ENCODE data around the gene VPS11. TPM values are rescaled to one million over a fixed set of nuclear protein-coding genes. Genes with fewer than 3 reads are reported as not detected.

Gene VPS11
- total RNA-seq, 1 experiment from 2014 or later = 13.5 TPM

DNA sequence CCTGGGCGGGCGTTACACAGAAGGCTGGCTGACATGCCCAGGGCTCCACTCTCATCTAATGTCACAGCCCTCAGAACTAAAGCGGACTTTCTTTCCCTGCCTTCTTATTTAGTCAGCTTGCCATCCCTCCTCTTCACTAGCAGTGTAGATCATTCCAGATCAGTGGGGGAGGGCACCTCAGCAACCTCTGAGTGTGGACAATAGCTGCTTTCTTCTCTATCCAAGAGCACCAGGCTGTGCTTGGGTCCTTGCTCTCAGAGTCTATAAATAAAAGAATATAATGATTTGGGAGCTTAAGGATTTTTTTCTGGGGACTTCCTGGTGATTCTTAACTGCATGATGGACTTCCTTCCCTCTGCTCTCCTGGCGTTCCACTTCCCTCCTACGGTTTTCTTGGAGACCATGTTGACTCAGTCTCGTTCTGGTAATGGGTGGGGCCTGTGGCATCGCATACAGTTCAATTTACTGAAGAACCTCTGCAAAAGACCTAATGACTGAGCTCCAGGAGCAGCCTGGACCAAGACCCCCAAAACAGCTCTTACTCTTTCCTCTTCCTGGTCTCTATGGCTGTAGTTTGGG, 14.2 kb downstream of the VPS11 start:
- no peak for DNase-seq (ENCODE audit: low spot score)

DNA sequence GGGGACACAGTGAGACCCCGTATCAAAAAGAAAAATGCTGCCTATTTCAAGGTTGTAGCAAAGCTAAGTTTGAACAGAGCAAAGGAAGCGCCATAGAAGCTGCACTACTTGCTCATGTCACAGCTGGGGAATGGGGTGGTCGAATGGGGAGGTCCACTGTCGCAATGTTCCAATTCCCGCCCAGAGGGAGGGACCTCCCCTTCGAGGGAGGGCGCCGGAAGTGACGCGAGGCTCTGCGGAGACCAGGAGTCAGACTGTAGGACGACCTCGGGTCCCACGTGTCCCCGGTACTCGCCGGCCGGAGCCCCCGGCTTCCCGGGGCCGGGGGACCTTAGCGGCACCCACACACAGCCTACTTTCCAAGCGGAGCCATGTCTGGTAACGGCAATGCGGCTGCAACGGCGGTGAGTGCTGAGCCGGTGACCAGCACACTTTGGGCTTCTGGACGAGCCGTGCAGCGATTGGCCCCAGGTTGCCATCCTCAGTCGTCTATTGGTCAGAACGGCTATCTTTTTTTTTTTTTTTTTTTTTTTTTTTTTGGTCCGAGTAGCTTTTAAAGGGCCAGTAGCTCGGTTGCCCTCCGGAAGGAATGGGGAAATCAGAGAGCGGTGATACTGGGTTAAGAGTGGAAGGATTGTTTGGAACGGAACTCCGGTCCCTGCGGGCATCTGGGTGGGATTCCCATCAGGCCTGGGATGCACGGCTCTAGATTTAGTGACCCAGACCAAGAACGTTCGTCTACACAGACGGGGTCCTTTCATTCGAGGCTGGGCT, 17.2 kb downstream of the VPS11 start, which contains the start of gene HMBS:
Gene HMBS, plus strand, starts transcription at position 219 of the 774 bp plus-strand sequence. Its CDS starts 153 bp downstream, at position 372.
- peak; percentile 87 for DNase-seq (ENCODE audit: low spot score)

GRCh38 chr11:119085437-119085847, 17.8 kb downstream of the VPS11 start:
- DNase-seq (ENCODE audit: low spot score) = no peak

DNA sequence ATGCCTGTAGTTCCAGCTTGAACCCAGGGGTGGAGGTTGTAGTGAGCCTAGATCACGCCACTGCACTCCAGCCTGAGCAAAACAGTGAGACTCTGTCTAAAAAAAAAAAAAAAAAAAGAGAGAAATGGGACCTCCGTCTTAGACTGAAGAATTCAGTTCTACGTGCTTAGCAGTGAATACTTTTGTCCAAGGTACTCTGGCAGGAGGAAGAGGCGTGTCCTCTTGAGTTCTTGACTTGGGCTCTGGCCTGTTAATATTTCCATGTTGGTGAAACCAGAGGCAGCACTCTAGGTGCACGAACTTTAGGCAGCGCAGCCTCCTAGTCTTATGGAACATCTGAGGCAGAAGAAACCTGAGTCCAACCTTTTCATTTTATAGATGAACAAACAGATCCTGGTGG, 19.5 kb downstream of the VPS11 start:
- DNase-seq (ENCODE audit: low spot score) = no peak

GRCh38 chr11:119087747-119088241, 20.2 kb downstream of the VPS11 start:
- peak; percentile 49 for DNase-seq (ENCODE audit: low spot score)

DNA sequence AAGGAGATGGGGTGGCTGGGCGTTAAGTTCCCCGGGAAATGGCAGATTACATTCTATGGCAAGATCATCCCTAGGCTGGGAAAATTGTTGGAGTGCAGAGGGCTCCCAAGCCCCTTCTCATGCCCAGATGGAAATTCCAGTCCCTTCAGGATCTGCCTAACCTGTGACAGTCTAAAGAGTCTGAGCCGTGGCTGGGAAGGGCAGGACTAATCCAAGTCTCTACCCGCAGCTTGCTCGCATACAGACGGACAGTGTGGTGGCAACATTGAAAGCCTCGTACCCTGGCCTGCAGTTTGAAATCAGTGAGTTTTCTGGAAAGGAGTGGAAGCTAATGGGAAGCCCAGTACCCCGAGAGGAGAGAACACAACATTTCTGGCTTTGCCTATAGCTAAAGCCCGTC, 20.8 kb downstream of the VPS11 start:
- no peak for DNase-seq (ENCODE audit: low spot score)

DNA sequence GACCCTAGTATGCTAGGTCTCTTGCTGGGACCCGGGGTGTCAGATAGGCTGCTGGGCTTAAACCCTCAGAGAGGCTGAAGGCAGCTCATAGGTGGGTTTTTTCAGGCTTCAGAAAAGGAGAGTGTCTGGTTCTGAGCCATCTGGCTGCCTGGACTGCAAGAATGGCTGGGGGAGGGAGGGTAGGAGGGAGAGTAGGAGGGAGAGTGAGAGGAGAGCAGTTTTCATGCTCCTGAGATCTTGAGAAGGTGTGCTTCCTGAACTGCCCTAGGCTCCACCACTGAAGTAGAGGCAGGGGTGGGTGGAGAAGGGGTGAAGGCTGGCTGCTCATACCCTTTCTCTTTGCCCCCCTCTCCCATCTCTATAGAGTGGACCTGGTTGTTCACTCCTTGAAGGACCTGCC, 21.7 kb downstream of the VPS11 start:
- no peak for DNase-seq (ENCODE audit: low spot score)

DNA sequence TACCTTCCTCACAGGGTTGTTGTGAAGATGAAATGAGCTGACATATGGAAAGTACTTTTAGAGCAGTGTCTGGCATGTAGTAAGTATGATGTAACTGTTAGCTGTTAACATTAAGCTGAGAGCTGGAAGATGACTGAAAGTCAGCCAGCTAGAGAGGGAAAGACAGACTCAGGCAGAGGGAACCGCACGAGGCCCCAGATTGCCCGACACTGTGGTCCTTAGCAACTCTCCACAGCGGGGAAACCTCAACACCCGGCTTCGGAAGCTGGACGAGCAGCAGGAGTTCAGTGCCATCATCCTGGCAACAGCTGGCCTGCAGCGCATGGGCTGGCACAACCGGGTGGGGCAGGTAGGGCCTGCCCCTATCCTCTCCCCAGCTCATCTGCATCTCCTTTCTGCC, 23.6 kb downstream of the VPS11 start:
- DNase-seq (ENCODE audit: low spot score) = no peak

GRCh38 chr11:119091966-119092879, 24.6 kb downstream of the VPS11 start:
- no peak for DNase-seq (ENCODE audit: low spot score)

GRCh38 chr11:119092880-119093842, 25.5 kb downstream of the VPS11 start:
- no peak for DNase-seq (ENCODE audit: low spot score)

- DNase-seq (ENCODE audit: low spot score) = no peak
Measured at GRCh38 chr11:119093942-119094815, 26.6 kb downstream of the VPS11 start.

DNA sequence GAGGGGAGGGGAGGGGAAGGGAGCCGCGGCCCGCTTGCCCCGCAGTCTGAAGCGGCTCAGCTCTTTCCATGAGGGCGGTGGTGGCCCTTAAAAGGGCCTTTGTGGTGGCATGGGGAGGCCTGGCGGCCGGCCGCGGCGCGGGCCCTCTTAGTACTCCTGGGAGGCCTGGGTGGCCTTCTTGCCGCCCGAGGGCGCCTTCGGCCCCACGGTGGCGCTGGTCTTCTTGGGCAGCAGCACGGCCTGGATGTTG, 27.1 kb downstream of the VPS11 start:
- peak; percentile 26 for DNase-seq (ENCODE audit: low spot score)

- peak; percentile 97 for DNase-seq (ENCODE audit: low spot score)
Measured at GRCh38 chr11:119095066-119095880, 27.7 kb downstream of the VPS11 start.

DNA sequence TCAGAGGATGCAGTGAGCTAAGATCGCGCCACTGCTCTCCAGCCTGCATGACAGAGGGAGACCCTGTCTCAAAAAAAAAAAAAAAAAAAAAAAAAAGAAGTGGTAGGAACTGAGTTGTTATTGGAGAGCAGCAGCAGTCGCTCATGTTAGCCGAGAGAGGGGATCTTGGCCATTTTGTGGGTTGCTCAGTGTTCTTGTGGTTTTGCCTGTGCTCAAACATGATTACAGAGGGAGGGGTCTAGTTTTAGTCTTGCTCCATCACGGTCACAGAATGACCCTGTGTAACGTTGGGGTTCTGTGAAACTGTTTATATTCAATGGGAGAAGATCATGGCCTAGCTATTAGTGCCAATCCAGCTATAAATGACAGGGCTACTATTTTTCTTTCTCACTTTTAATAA, 32.1 kb downstream of the VPS11 start:
- DNase-seq (ENCODE audit: low spot score) = no peak

GRCh38 chr11:119100246-119100970, 32.8 kb downstream of the VPS11 start:
- peak; percentile 39 for DNase-seq (ENCODE audit: low spot score)

GRCh38 chr11:119100994-119101758, 33.6 kb downstream of the VPS11 start:
- DNase-seq (ENCODE audit: low spot score) = no peak

- peak; percentile 89 for DNase-seq (ENCODE audit: low spot score)
Measured at GRCh38 chr11:119101759-119102423, 34.3 kb downstream of the VPS11 start, which contains the start of gene DPAGT1. DPAGT1 (minus strand) TSS chr11:119101853; CDS start chr11:119101655, 198 bp downstream.

Data from A172 (cell line).